ENCODE results near the gene RAE1. TPM values are rescaled to one million over a fixed set of nuclear protein-coding genes. Genes with fewer than 3 reads are reported as not detected.

RAE1 gene
- total and polyA plus RNA-seq, 2 experiments from 2014 or later: 35.8 to 43.3 TPM

- Histone ChIP-seq H3K36me3 (replicated peaks; ENCODE audit: insufficient read depth, low read depth) (no peaks in the 10 kb centered on the region), H3K9me2 (replicated peaks; ENCODE audit: insufficient read depth) (no peaks in the 10 kb centered on the region), H3K4me3 (no peak overlapping the region), H3K27me3 (no peaks in the 10 kb centered on the region), H3K9me3 (ENCODE audit: low read depth) (no peaks in the 10 kb centered on the region), H4K20me1 (ENCODE audit: insufficient read depth, poor library complexity, severe bottlenecking) (no peaks in the 10 kb centered on the region), H3K27ac (no peak overlapping the region), H3K4me2 (no peak overlapping the region), H2AFZ (no peak overlapping the region), H3K79me2 (no peaks in the 10 kb centered on the region), H3K4me1 (ENCODE audit: insufficient read depth) (no peaks in the 10 kb centered on the region)
- TF ChIP-seq, protein P1, sequence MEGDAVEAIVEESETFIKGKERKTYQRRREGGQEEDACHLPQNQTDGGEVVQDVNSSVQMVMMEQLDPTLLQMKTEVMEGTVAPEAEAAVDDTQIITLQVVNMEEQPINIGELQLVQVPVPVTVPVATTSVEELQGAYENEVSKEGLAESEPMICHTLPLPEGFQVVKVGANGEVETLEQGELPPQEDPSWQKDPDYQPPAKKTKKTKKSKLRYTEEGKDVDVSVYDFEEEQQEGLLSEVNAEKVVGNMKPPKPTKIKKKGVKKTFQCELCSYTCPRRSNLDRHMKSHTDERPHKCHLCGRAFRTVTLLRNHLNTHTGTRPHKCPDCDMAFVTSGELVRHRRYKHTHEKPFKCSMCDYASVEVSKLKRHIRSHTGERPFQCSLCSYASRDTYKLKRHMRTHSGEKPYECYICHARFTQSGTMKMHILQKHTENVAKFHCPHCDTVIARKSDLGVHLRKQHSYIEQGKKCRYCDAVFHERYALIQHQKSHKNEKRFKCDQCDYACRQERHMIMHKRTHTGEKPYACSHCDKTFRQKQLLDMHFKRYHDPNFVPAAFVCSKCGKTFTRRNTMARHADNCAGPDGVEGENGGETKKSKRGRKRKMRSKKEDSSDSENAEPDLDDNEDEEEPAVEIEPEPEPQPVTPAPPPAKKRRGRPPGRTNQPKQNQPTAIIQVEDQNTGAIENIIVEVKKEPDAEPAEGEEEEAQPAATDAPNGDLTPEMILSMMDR (IDR thresholded peaks at IDR 0.05; ENCODE audit: poor library complexity): no peak
- TF ChIP-seq EZH2phosphoT487 (IDR thresholded peaks at IDR 0.05; ENCODE audit: low read depth, severe bottlenecking, unreplicated experiment) (no peak), EZH2 (IDR thresholded peaks at IDR 0.05; ENCODE audit: borderline replicate concordance) (no peak)
- DNase-seq (ENCODE audit: low spot score): no peak
- 90% methylated on average over 14 of the region's 14 CpGs for WGBS (ENCODE audit: low lambda C conversion rate, missing lambda C conversion rate)
Observed at GRCh38 chr20:57317789-57318371, 33.2 kb upstream of the RAE1 start.

GRCh38 chr20:57319584-57319983, 31.5 kb upstream of the RAE1 start:
- TF ChIP-seq, protein P1 (IDR thresholded peaks at IDR 0.05; ENCODE audit: poor library complexity): no peak
- TF ChIP-seq EZH2 (IDR thresholded peaks at IDR 0.05; ENCODE audit: borderline replicate concordance) (no peak), EZH2phosphoT487 (IDR thresholded peaks at IDR 0.05; ENCODE audit: low read depth, severe bottlenecking, unreplicated experiment) (no peak)
- Histone ChIP-seq H3K27ac (no peak overlapping the region), H3K9me2 (replicated peaks; ENCODE audit: insufficient read depth) (no peaks in the 10 kb centered on the region), H3K4me1 (ENCODE audit: insufficient read depth) (no peaks in the 10 kb centered on the region), H2AFZ (no peak overlapping the region), H3K36me3 (replicated peaks; ENCODE audit: insufficient read depth, low read depth) (no peaks in the 10 kb centered on the region), H3K9me3 (ENCODE audit: low read depth) (no peaks in the 10 kb centered on the region), H3K27me3 (no peaks in the 10 kb centered on the region), H4K20me1 (ENCODE audit: insufficient read depth, poor library complexity, severe bottlenecking) (no peaks in the 10 kb centered on the region), H3K79me2 (no peaks in the 10 kb centered on the region), H3K4me2 (no peak overlapping the region), H3K4me3 (no peak overlapping the region)
- no peak for DNase-seq (ENCODE audit: low spot score)
- 94% methylated on average over 4 of the region's 4 CpGs for WGBS (ENCODE audit: low lambda C conversion rate, missing lambda C conversion rate)

DNA sequence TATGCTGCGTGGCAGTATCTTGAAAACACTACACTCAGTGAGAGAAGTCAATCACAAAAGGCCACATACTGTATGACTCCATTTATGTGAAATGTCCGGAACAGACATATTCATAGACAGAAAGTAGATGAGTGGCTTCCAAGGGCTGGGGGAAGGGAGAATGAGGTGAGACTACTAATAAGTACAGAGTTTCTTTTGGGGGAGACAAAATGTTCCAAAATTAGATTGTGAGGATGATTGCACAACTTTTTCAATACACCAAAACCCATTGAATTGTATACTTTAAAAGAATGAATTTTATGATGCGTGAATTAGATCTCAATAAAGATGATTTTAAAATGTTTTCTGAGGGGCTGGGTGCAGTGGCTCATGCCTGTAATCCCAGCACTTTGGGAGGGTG, 30.7 kb upstream of the RAE1 start:
- H3K9me2 ChIP-seq (replicated peaks; ENCODE audit: insufficient read depth): no peaks in the 10 kb centered on the region
- no peak overlapping the region for H3K27ac ChIP-seq
- H3K36me3 ChIP-seq (replicated peaks; ENCODE audit: insufficient read depth, low read depth): no peaks in the 10 kb centered on the region
- H3K4me2 ChIP-seq: no peak overlapping the region
- H3K79me2 ChIP-seq: no peaks in the 10 kb centered on the region
- no peaks in the 10 kb centered on the region for H4K20me1 ChIP-seq (ENCODE audit: insufficient read depth, poor library complexity, severe bottlenecking)
- H2AFZ ChIP-seq: no peak overlapping the region
- no peaks in the 10 kb centered on the region for H3K9me3 ChIP-seq (ENCODE audit: low read depth)
- H3K4me1 ChIP-seq (ENCODE audit: insufficient read depth): no peaks in the 10 kb centered on the region
- 95% methylated on average over 3 of the region's 3 CpGs for WGBS (ENCODE audit: low lambda C conversion rate, missing lambda C conversion rate)
- TF ChIP-seq EZH2 (IDR thresholded peaks at IDR 0.05; ENCODE audit: borderline replicate concordance) (no peak), EZH2phosphoT487 (IDR thresholded peaks at IDR 0.05; ENCODE audit: low read depth, severe bottlenecking, unreplicated experiment) (no peak)
- TF ChIP-seq, protein P1 (IDR thresholded peaks at IDR 0.05; ENCODE audit: poor library complexity): no peak
- DNase-seq (ENCODE audit: low spot score): no peak
- no peaks in the 10 kb centered on the region for H3K27me3 ChIP-seq
- no peak overlapping the region for H3K4me3 ChIP-seq
